CD4-positive, alpha-beta T cell treated with Interleukin-17A for 4 hours (primary cell): ENCODE measurements around the gene USPL1.

Experiments used
- DNase-seq: peaks from one replicate; pipeline ENCODE4 v3.0.0-alpha.2; 2020; ENCODE audit warnings: mixed read lengths

The USPL1 gene

GRCh38 chr13:30664689-30665275 is 47.1 kb downstream of the USPL1 start:
- DNase-seq = no peak

GRCh38 chr13:30665638-30666037 is 47.9 kb downstream of the USPL1 start:
- DNase-seq = no peak

- no peak for DNase-seq
These were observed 48.4 kb downstream of the USPL1 start for GRCh38 chr13:30666113-30666512.

GRCh38 chr13:30667014-30667413 is 49.3 kb downstream of the USPL1 start:
- DNase-seq = no peak

GRCh38 chr13:30668312-30668711 is 50.6 kb downstream of the USPL1 start:
- DNase-seq = no peak

GRCh38 chr13:30671271-30671815 is 53.6 kb downstream of the USPL1 start:
- DNase-seq = no peak

- DNase-seq = peak; percentile 86
These were observed 56.2 kb downstream of the USPL1 start for GRCh38 chr13:30673669-30674521.

GRCh38 chr13:30675717-30676116 is 58.0 kb downstream of the USPL1 start:
- no peak for DNase-seq

GRCh38 chr13:30676672-30677071 is 59.0 kb downstream of the USPL1 start:
- DNase-seq = no peak

GRCh38 chr13:30679483-30680330 is 62.0 kb downstream of the USPL1 start:
- peak; percentile 47 for DNase-seq

GRCh38 chr13:30681843-30682242 is 64.1 kb downstream of the USPL1 start:
- no peak for DNase-seq

GRCh38 chr13:30685320-30685859 is 67.7 kb downstream of the USPL1 start:
- DNase-seq = no peak

- DNase-seq = no peak
These were observed 68.3 kb downstream of the USPL1 start for GRCh38 chr13:30685987-30686386.

- no peak for DNase-seq
These were observed 69.9 kb downstream of the USPL1 start for GRCh38 chr13:30687601-30688000.

GRCh38 chr13:30689752-30690151 is 72.0 kb downstream of the USPL1 start:
- DNase-seq = no peak

- DNase-seq = peak; percentile 37
These were observed 72.8 kb downstream of the USPL1 start for GRCh38 chr13:30690282-30691188.

- DNase-seq = no peak
These were observed 74.4 kb downstream of the USPL1 start for GRCh38 chr13:30692113-30692512.

GRCh38 chr13:30696278-30697176 is 78.8 kb downstream of the USPL1 start:
- DNase-seq = no peak

- DNase-seq = no peak
These were observed 79.6 kb downstream of the USPL1 start for GRCh38 chr13:30697177-30697953.

GRCh38 chr13:30697996-30698401 is 80.3 kb downstream of the USPL1 start:
- no peak for DNase-seq
